Loucy (cell line): ENCODE results near the gene SF3B3.

Experiments used
- CTCF ChIP-seq: fragments of 200-600 bp; sonication (generic); conservative IDR thresholded peaks from 2 replicates; pipeline ENCODE4 v1.5.1; 2014; ENCODE audit warnings: mild to moderate bottlenecking, antibody characterized with exemption, low read length
- EZH2phosphoT487 ChIP-seq: fragments of 200-600 bp; IDR thresholded peaks from 2 replicates; pipeline ENCODE4 v1.6.1; 2018; ENCODE audit warnings: antibody characterized with exemption, mild to moderate bottlenecking, moderate library complexity, borderline replicate concordance

- no peak for TF ChIP-seq CTCF
- TF ChIP-seq EZH2phosphoT487 = no peak
Measured at GRCh38 chr16:70600730-70601129, 77.1 kb downstream of the SF3B3 start.
